ENCODE results near the gene PGF.

DNA sequence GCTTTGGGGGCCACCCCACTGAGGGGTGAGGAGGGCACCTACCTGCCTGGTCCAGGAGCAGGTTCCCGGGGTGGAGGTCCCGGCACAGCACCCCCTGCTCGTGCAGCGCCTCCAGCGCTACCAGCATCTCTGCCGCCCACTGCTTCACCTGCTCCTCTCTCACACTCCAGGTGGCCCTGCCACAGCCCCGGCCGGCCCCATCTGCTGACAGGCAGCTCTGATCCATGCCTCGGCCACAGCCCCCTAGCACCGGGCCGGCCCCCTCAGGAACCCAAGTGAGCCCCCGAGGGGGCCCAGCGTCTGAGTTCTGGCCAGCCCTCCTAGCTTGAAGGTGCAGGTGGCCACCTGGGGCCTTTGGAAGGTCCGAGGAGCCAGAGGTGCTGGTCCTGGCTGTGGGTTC is 45.9 kb downstream of the PGF start:
- TF ChIP-seq, protein P1, sequence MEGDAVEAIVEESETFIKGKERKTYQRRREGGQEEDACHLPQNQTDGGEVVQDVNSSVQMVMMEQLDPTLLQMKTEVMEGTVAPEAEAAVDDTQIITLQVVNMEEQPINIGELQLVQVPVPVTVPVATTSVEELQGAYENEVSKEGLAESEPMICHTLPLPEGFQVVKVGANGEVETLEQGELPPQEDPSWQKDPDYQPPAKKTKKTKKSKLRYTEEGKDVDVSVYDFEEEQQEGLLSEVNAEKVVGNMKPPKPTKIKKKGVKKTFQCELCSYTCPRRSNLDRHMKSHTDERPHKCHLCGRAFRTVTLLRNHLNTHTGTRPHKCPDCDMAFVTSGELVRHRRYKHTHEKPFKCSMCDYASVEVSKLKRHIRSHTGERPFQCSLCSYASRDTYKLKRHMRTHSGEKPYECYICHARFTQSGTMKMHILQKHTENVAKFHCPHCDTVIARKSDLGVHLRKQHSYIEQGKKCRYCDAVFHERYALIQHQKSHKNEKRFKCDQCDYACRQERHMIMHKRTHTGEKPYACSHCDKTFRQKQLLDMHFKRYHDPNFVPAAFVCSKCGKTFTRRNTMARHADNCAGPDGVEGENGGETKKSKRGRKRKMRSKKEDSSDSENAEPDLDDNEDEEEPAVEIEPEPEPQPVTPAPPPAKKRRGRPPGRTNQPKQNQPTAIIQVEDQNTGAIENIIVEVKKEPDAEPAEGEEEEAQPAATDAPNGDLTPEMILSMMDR (IDR thresholded peaks at IDR 0.05): no peak
- TF ChIP-seq POLR2A (IDR thresholded peaks at IDR 0.05) (no peak), POLR2AphosphoS5 (IDR thresholded peaks at IDR 0.05) (no peak), EP300 (IDR thresholded peaks at IDR 0.05) (no peak)
